ENCODE results near the gene THSD4.

DNA sequence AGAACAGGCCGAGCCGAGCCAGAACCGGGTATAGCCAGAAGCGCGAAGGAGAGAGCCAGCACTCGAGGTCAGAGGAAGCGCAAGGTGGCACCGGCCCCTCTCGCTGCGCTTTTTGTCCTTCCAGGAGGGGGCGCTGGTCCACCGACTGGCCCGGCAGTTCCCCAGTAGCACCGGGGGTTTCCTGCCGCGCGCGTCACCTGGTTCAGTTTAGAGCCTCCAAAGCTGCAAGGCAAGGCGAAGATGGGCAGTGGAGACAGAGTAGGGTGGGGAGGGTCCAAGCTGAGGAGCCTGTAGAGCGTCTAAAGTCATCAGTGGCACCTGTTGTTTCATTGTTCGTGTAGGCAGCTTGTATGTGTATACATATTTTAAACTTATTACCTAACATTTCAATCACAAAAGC is 687.5 kb downstream of the THSD4 start:
- no peak for TF ChIP-seq POLR2A (conservative IDR thresholded peaks at IDR 0.05)
- TF ChIP-seq MAX (CRISPR knock-in tag; IDR thresholded peaks at IDR 0.05): no peak
- no peak for TF ChIP-seq AFF1 (IDR thresholded peaks at IDR 0.05; ENCODE audit: low read depth in 1 of 2, partially characterized antibody in 2 of 2)
- TF ChIP-seq, protein P1, sequence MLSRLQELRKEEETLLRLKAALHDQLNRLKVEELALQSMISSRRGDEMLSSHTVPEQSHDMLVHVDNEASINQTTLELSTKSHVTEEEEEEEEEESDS (CRISPR knock-in tag; IDR thresholded peaks at IDR 0.05): no peak
- no peak for TF ChIP-seq SMARCC2 (IDR thresholded peaks at IDR 0.05; ENCODE audit: low read depth)
